CD14-positive monocyte (primary cell): Measurements from ENCODE around the gene CNTNAP5. TPM values are rescaled to one million over a fixed set of nuclear protein-coding genes. Genes with fewer than 3 reads are reported as not detected.

Source experiments
- DNase-seq, 3 donors: peaks; one replicate each; pipeline ENCODE4 v3.0.0-alpha.2; 2011 to 2022
- H2AFZ ChIP-seq: 2 replicates; pipeline ENCODE4 v1.6.0; 2012; ENCODE audit warnings: mild to moderate bottlenecking, low read depth, low read length, inconsistent platforms; ENCODE audit not compliant: insufficient read depth, poor library complexity, severe bottlenecking
- H3K27ac ChIP-seq, 2 donors: 1 replicate in 1 of 2; 2 replicates in 1 of 2; pipeline ENCODE4 v1.5.1; 2012 to 2013; ENCODE audit warnings: low read length in 2 of 2, control low read depth in 1 of 2, inconsistent platforms in 1 of 2, low read depth in 1 of 2, mild to moderate bottlenecking in 1 of 2
- H3K27me3 ChIP-seq, 2 donors: one replicate each; pipeline versions ENCODE4 v1.6.0 to v1.6.1; 2011 to 2013; ENCODE audit warnings: low read length in 2 of 2; ENCODE audit not compliant: control insufficient read depth in 2 of 2, insufficient read depth in 2 of 2
- H3K36me3 ChIP-seq, 2 donors: replicated peaks in 1 of 2; 1 replicate in 1 of 2; 2 replicates in 1 of 2; pipeline versions ENCODE4 v1.5.1 to v1.6.1; 2012 to 2013; ENCODE audit warnings: low read length in 2 of 2, control low read depth in 1 of 2, inconsistent platforms in 1 of 2, mild to moderate bottlenecking in 1 of 2; ENCODE audit not compliant: insufficient read depth in 2 of 2, control insufficient read depth in 1 of 2
- H3K4me1 ChIP-seq, 2 donors: 1 replicate in 1 of 2; 2 replicates in 1 of 2; pipeline versions ENCODE4 v1.5.1 to v1.6.1; 2012 to 2013; ENCODE audit warnings: low read length in 2 of 2, control low read depth in 1 of 2, inconsistent platforms in 1 of 2, mild to moderate bottlenecking in 1 of 2, moderate library complexity in 1 of 2; ENCODE audit not compliant: insufficient read depth in 2 of 2, control insufficient read depth in 1 of 2
- H3K4me2 ChIP-seq: replicated peaks from 2 replicates; pipeline ENCODE3; 2012; ENCODE audit warnings: low read length, moderate library complexity, mild to moderate bottlenecking; ENCODE audit not compliant: poor library complexity, severe bottlenecking; ENCODE audit errors: extremely low read depth
- H3K4me3 ChIP-seq, 3 experiments: fragments of 200-600 bp in 1 of 3; sonication (generic) in 1 of 3; replicated peaks in 1 of 3; 1 replicate in 2 of 3; 2 replicates in 1 of 3; pipeline ENCODE4 v1.5.1; 2011 to 2013; ENCODE audit warnings: low read length in 3 of 3, mild to moderate bottlenecking in 3 of 3, control low read depth in 2 of 3, low read depth in 2 of 3, inconsistent platforms in 1 of 3, moderate library complexity in 1 of 3
- H3K79me2 ChIP-seq: 2 replicates; pipeline ENCODE4 v1.6.0; 2012; ENCODE audit warnings: mild to moderate bottlenecking, control low read depth, inconsistent platforms, low read length, moderate library complexity; ENCODE audit not compliant: insufficient read depth
- H3K9ac ChIP-seq: 2 replicates; pipeline ENCODE4 v1.6.0; 2017; ENCODE audit warnings: low read length, mild to moderate bottlenecking; ENCODE audit not compliant: insufficient read depth, poor library complexity, severe bottlenecking
- H3K9me3 ChIP-seq, 2 donors: replicated peaks in 1 of 2; 1 replicate in 1 of 2; 2 replicates in 1 of 2; pipeline versions ENCODE4 v1.5.1 to v1.6.1; 2012 to 2013; ENCODE audit warnings: low read length in 2 of 2, control low read depth in 1 of 2; ENCODE audit not compliant: control insufficient read depth in 1 of 2, insufficient read depth in 1 of 2
- H4K20me1 ChIP-seq: 2 replicates; pipeline ENCODE4 v1.6.0; 2012; ENCODE audit warnings: mild to moderate bottlenecking, low read length, control low read depth, moderate library complexity; ENCODE audit not compliant: insufficient read depth
- H3K27ac Mint-ChIP-seq, 7 donors: one replicate each; pipeline ENCODE4 v1.8.0; 2020; ENCODE audit warnings: mild to moderate bottlenecking in 7 of 7, mixed read lengths in 7 of 7, moderate library complexity in 6 of 7, inconsistent platforms in 2 of 7
- H3K27me3 Mint-ChIP-seq, 3 donors: one replicate each; pipeline ENCODE4 v1.8.0; 2021 to 2022; ENCODE audit warnings: low read depth in 3 of 3, mild to moderate bottlenecking in 3 of 3, mixed read lengths in 3 of 3, moderate library complexity in 3 of 3, inconsistent platforms in 1 of 3
- H3K36me3 Mint-ChIP-seq, 2 donors: one replicate each; pipeline ENCODE4 v1.8.0; 2020; ENCODE audit warnings: mixed read lengths in 2 of 2, inconsistent platforms in 1 of 2, mild to moderate bottlenecking in 1 of 2
- H3K4me1 Mint-ChIP-seq: one replicate; pipeline ENCODE4 v1.8.0; 2020; ENCODE audit warnings: mild to moderate bottlenecking, mixed read lengths
- H3K4me3 Mint-ChIP-seq, 2 donors: one replicate each; pipeline ENCODE4 v1.8.0; 2020; ENCODE audit warnings: mild to moderate bottlenecking in 2 of 2, mixed read lengths in 2 of 2, moderate library complexity in 1 of 2
- H3K9me3 Mint-ChIP-seq, 7 donors: one replicate each; pipeline ENCODE4 v1.8.0; 2020 to 2022; ENCODE audit warnings: mixed read lengths in 7 of 7, mild to moderate bottlenecking in 6 of 7, moderate library complexity in 6 of 7, inconsistent platforms in 2 of 7
- WGBS: methylation state at CpG from one replicate; pipeline ENCODE4 v1.1.5; 2013; ENCODE audit warnings: missing lambda C conversion rate; ENCODE audit not compliant: insufficient coverage; 5-methylcytosine and 5-hydroxymethylcytosine counted together
- intact Hi-C, 2 donors: fragments of 100-400 bp; cut with micrococcal nuclease; formaldehyde crosslinking; loops; one replicate each; pipeline versions ENCODE4 v1.15.0 to v1.15.1; 2023
- polyA plus RNA-seq, 3 donors: library from polyadenylated mRNA; depleted of rRNA in 1 of 3; unstranded in 2 of 3; stranded (reverse) in 1 of 3; fragments of 300-500 nt in 2 of 3; fragments of >200 nt in 1 of 3; fragmentation: Illumina TruSeq in 2 of 3; gene quantifications; 1 replicate in 2 of 3; 2 replicates in 1 of 3; pipeline ENCODE4 v1.2.3, GENCODE V29; 2012 to 2021
- TF ChIP-seq, protein P1 (sequence below): fragments of 200-600 bp; IDR thresholded peaks from one replicate; pipeline ENCODE4 v1.8.0; 2022; ENCODE audit warnings: antibody characterized with exemption, mild to moderate bottlenecking

CNTNAP5 gene
- polyA plus RNA-seq, 3 donors, result not detected

DNA sequence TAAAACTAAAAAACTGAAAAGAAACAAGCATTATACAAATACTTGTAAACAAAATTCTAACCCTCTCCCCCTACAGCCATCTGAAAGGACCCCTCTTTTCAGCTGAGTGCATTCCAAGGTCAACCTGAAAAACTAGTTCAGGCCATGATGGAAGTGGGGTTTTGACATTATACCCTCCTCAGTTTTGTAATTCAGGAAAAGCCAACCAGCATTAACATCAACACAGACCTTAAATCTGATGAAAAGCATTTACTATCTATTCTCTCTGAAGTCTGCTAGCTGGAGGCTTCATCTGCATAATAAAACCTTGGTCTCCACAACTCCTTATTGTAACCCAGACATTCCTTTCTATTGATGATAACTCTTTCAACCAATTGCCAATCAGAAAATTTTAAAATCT lies 302.2 kb downstream of the CNTNAP5 start:
- Mint-ChIP-seq H3K36me3 (no peaks in the 10 kb centered on the region), H3K27ac (no peak overlapping the region), H3K4me3 (no peak overlapping the region), H3K27me3 (peaks cover 0 to 1% (median 0%) of the 10 kb centered on the region in 3 donors), H3K9me3 (peaks cover 0 to 8% (median 0%) of the 10 kb centered on the region in 7 donors), H3K4me1 (no peaks in the 10 kb centered on the region)
- intact Hi-C loops, result no loop called here
- TF ChIP-seq, protein P1, sequence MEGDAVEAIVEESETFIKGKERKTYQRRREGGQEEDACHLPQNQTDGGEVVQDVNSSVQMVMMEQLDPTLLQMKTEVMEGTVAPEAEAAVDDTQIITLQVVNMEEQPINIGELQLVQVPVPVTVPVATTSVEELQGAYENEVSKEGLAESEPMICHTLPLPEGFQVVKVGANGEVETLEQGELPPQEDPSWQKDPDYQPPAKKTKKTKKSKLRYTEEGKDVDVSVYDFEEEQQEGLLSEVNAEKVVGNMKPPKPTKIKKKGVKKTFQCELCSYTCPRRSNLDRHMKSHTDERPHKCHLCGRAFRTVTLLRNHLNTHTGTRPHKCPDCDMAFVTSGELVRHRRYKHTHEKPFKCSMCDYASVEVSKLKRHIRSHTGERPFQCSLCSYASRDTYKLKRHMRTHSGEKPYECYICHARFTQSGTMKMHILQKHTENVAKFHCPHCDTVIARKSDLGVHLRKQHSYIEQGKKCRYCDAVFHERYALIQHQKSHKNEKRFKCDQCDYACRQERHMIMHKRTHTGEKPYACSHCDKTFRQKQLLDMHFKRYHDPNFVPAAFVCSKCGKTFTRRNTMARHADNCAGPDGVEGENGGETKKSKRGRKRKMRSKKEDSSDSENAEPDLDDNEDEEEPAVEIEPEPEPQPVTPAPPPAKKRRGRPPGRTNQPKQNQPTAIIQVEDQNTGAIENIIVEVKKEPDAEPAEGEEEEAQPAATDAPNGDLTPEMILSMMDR, result no peak
- H3K4me2 ChIP-seq, result no peak overlapping the region
- no peak overlapping the region for H3K9ac ChIP-seq
- no peak overlapping the region for H2AFZ ChIP-seq
- H3K79me2 ChIP-seq, result no peaks in the 10 kb centered on the region
- H3K4me1 ChIP-seq, result no peaks in the 10 kb centered on the region
- no peaks in the 10 kb centered on the region for H3K36me3 ChIP-seq
- no peak for DNase-seq
- no peaks in the 10 kb centered on the region for H3K27me3 ChIP-seq
- H3K4me3 ChIP-seq, result no peak overlapping the region
- no peaks in the 10 kb centered on the region for H4K20me1 ChIP-seq
- H3K9me3 ChIP-seq, result no peaks in the 10 kb centered on the region
- H3K27ac ChIP-seq, result no peak overlapping the region

DNA sequence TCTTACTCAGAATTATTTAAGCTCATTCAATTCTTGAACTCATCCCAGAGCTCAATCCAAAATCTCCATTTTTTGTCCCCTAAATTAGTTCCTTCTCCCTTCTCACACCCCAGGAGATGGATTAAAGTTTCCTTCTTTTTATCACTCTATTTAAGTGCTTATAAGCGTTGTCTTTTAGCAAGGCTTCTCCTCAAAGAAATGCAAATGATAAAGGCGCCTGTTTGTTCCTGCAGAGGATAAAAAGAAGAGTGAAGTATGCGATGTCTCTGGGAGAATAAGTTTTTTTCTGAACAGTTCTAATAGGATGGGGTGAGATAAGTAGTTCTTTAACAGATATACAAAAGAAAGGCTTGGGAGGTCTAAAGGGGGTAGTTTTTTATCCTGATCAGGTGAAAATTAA lies 303.3 kb downstream of the CNTNAP5 start:
- intact Hi-C loops, result no loop called here
- TF ChIP-seq, protein P1, result no peak
- Mint-ChIP-seq H3K27ac (no peak overlapping the region), H3K36me3 (no peaks in the 10 kb centered on the region), H3K9me3 (peaks cover 0 to 8% (median 0%) of the 10 kb centered on the region in 7 donors), H3K27me3 (peaks cover 0 to 1% (median 1%) of the 10 kb centered on the region in 3 donors), H3K4me3 (no peak overlapping the region), H3K4me1 (no peaks in the 10 kb centered on the region)
- Histone ChIP-seq H2AFZ (no peak overlapping the region), H4K20me1 (no peaks in the 10 kb centered on the region), H3K9me3 (no peaks in the 10 kb centered on the region), H3K4me1 (no peaks in the 10 kb centered on the region), H3K4me3 (no peak overlapping the region), H3K9ac (no peak overlapping the region), H3K27me3 (no peaks in the 10 kb centered on the region), H3K27ac (no peak overlapping the region), H3K36me3 (no peaks in the 10 kb centered on the region), H3K4me2 (no peak overlapping the region), H3K79me2 (no peaks in the 10 kb centered on the region)
- WGBS, result 29% methylated on average over 1 of the region's 3 CpGs
- no peak for DNase-seq
